ENCODE measurements around the gene ISM2. TPM values are rescaled to one million over a fixed set of nuclear protein-coding genes. Genes with fewer than 3 reads are reported as not detected.
A peak's percentile ranks its signal among the peaks of the same experiment; 100 is the strongest.
"Not testable (repeated sequence)": the region's sequence is repeated elsewhere in the genome, so short reads cannot be mapped to it uniquely, and the experiment has no call there.

Gene ISM2
- total RNA-seq (not detected), polyA plus RNA-seq (not detected)

DNA sequence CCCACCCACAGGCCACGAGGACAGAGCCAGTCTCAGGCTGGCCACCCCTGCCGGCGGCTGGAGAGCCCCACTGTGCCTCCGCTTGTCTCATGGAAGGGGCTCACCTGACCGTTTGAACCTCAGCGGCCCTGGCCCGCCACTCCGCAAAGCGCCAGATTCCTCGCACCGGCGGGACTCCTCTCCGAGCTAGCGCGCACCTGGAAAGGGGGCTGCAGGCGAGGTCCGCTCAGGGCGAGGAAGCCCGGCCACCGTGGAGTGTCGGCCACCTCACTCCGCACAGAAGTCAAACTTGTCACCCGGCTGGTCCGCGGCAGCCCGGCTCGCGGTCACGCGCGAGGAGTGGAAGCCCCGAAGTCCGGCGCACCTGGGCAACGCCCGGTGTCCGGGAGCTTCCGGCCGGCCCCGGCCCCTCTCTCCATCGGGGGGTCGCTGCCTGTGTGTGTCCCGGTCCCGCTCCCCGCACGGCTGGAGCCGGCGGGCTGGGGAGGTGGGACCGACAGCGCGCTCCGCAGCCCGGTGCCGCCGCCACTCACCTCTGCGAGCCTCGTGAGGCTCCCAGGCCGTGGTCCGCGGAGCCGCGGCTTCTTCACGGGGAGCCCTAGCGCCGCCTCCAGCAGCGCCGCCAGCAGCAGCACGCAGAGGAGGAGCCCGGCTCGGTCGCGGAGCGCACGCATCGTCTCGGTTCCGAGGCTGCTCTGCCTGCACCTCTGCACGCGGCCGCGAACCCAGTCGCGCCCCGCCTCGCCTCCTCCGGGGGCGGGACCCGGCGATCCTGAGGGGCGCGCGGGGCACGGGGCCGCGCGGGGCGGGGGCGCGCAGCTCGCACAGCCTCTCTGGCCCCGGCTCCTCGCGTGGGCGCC, at the start of gene ISM2:
Gene ISM2 (minus strand): TSS at position 697 of the 860 bp plus-strand sequence. CDS start 23 bp downstream, at position 674.
- Histone ChIP-seq H3K27me3 (no peaks in the 10 kb centered on the region), H3K36me3 (no peaks in the 10 kb centered on the region), H3K27ac (no peak within 1 kb of the TSS), H3K4me1 (no peaks in the 10 kb centered on the region), H3K9me3 (no peaks in the 10 kb centered on the region), H3K4me3 (peak within 1 kb of the TSS; percentile 33 to 65 (median 39))
- peak in 4 of 6 donors; percentile 9 to 73 (median 46) for DNase-seq
- TF ChIP-seq, protein P1, sequence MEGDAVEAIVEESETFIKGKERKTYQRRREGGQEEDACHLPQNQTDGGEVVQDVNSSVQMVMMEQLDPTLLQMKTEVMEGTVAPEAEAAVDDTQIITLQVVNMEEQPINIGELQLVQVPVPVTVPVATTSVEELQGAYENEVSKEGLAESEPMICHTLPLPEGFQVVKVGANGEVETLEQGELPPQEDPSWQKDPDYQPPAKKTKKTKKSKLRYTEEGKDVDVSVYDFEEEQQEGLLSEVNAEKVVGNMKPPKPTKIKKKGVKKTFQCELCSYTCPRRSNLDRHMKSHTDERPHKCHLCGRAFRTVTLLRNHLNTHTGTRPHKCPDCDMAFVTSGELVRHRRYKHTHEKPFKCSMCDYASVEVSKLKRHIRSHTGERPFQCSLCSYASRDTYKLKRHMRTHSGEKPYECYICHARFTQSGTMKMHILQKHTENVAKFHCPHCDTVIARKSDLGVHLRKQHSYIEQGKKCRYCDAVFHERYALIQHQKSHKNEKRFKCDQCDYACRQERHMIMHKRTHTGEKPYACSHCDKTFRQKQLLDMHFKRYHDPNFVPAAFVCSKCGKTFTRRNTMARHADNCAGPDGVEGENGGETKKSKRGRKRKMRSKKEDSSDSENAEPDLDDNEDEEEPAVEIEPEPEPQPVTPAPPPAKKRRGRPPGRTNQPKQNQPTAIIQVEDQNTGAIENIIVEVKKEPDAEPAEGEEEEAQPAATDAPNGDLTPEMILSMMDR (IDR thresholded peaks at IDR 0.05): no peak
- ATAC-seq: peak; percentile 64 to 90 (median 85)
- no peak for FAIRE-seq
- intact Hi-C loops (cut with DNase I): no loop called here
- 3% methylated on average over 72 to 104 of the region's 104 CpGs for WGBS, 2 donors

- TF ChIP-seq, protein P1 (IDR thresholded peaks at IDR 0.05): no peak
- Histone ChIP-seq H3K36me3 (peaks cover 0 to 8% (median 6%) of the 10 kb centered on the region in 3 donors), H3K4me3 (no peak overlapping the region), H3K9me3 (no peaks in the 10 kb centered on the region), H3K27me3 (no peaks in the 10 kb centered on the region), H3K4me1 (peaks cover 0 to 8% (median 0%) of the 10 kb centered on the region in 3 donors), H3K27ac (no peak overlapping the region)
- WGBS, 2 donors: 86 to 89% methylated on average over 8 of the region's 8 CpGs
- intact Hi-C loops (cut with DNase I): no loop called here
- no peak for ATAC-seq
- no peak for FAIRE-seq
- no peak for DNase-seq
Measured at GRCh38 chr14:77547512-77548180, 49.0 kb upstream of the ISM2 start.

GRCh38 chr14:77545171-77545570, 46.6 kb upstream of the ISM2 start:
- H3K36me3 ChIP-seq; ATAC-seq; H3K9me3 ChIP-seq; FAIRE-seq; H3K4me3 ChIP-seq; H3K27ac ChIP-seq; intact Hi-C loops (cut with DNase I); H3K4me1 ChIP-seq; DNase-seq; H3K27me3 ChIP-seq: not testable (repeated sequence)
- 93 to 96% methylated on average over 11 of the region's 11 CpGs for WGBS, 2 donors

- intact Hi-C loops (cut with DNase I): no loop called here
- no peaks in the 10 kb centered on the region for H3K36me3 ChIP-seq
- FAIRE-seq: no peak
Measured at GRCh38 chr14:77544571-77544970, 46.0 kb upstream of the ISM2 start.

More at GRCh38 chr14:77544571-77544970, 46.0 kb upstream of the ISM2 start:
- DNase-seq (no peak), ATAC-seq (no peak)
- H3K4me1 ChIP-seq: peaks cover 0 to 8% (median 0%) of the 10 kb centered on the region in 3 donors
- H3K27ac ChIP-seq: no peak overlapping the region
- 92 to 95% methylated on average over 2 of the region's 2 CpGs for WGBS, 2 donors
- TF ChIP-seq, protein P1 (IDR thresholded peaks at IDR 0.05): no peak
- H3K27me3 ChIP-seq: no peaks in the 10 kb centered on the region
- H3K4me3 ChIP-seq: no peak overlapping the region
- no peaks in the 10 kb centered on the region for H3K9me3 ChIP-seq
